ENCODE results near the gene TNIK. TPM values are rescaled to one million over a fixed set of nuclear protein-coding genes. Genes with fewer than 3 reads are reported as not detected.

TNIK gene
- total and polyA plus RNA-seq, 10 of the 15 experiments (the other 5 are each of a cell fraction or from before 2014, with no cell fraction given): 13.9 to 74.3 (median 48.2) TPM

DNA sequence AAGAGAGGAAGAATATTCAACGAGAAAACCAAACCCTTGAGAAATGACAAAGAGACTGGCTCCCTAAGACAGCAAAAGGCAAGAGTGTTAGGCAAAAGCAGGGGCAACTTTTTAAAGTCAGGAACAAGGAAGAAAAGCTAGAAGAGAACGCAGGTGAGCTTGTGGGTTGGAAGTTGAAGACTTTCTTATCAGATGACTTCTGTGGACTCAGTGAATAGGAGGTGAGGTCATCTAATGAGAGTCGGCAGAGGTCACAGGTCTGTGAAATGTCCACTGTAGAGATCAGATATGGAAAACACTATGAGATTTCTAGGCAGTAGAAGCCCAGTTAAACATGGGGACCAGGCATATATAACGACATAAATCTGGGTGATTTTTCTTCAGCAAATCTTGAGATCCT, 27.2 kb upstream of the TNIK start:
- H3K4me1 ChIP-seq (ENCODE audit: control insufficient read depth, insufficient read depth, low read length): no peaks in the 10 kb centered on the region; the same call in 1 of the 2 replicates
- intact Hi-C loops (cut with micrococcal nuclease; ENCODE audit: unreplicated experiment): no loop called here
- DNase-seq (ENCODE audit: low read depth, low spot score): no peak
- CTCF ChIA-PET: no interaction called here
- ATAC-seq: no peak
- H3K9ac ChIP-seq (ENCODE audit: control insufficient read depth, insufficient read depth, low read length): no peak overlapping the region
- no peaks in the 10 kb centered on the region for H3K36me3 ChIP-seq (ENCODE audit: control insufficient read depth in 2 of 2, insufficient read depth in 2 of 2, low read length in 1 of 2)
- H3K4me3 ChIP-seq: no peak overlapping the region
- H3K27me3 ChIP-seq (replicated peaks in 1 of 2; ENCODE audit: control insufficient read depth in 2 of 2, insufficient read depth in 2 of 2, low read length in 1 of 2): no peaks in the 10 kb centered on the region
- RAD21 ChIA-PET (ENCODE audit: unreplicated experiment): no interaction called here
- POLR2A ChIA-PET: interaction anchor here (0.6 kb wide), 1 partner anchor 346 kb away, joined by 5 read pairs; no protein-coding TSS in a partner anchor
- H3K4me2 ChIP-seq (ENCODE audit: control insufficient read depth, insufficient read depth): no peak overlapping the region
- no peak for FAIRE-seq
- 62% methylated on average over 4 of the region's 4 CpGs for WGBS (ENCODE audit: insufficient coverage, insufficient replicate concordance, low lambda C conversion rate, missing lambda C conversion rate)
- H4K20me1 ChIP-seq (ENCODE audit: control insufficient read depth, insufficient read depth): no peaks in the 10 kb centered on the region
- no peak overlapping the region for H3K27ac ChIP-seq (ENCODE audit: control insufficient read depth, insufficient read depth)
- H2AFZ ChIP-seq (ENCODE audit: control insufficient read depth, low read depth, low read length): 0 out of 2 replicates have a peak overlapping the region, but pooled peaks have one; percentile 16
- H3K79me2 ChIP-seq (ENCODE audit: control insufficient read depth, insufficient read depth, low read length): no peaks in the 10 kb centered on the region
- H3K9me3 ChIP-seq (replicated peaks; ENCODE audit: control insufficient read depth, insufficient read depth, low read length): no peaks in the 10 kb centered on the region
- in situ Hi-C loops (cut with MboI): no loop called here
- BruUV-seq (replicated peaks): no TSS peak
- SMC1A ChIA-PET (ENCODE audit: uncharacterized antibody, unreplicated experiment): no interaction called here
- TF ChIP-seq IKZF1 (conservative IDR thresholded peaks at IDR 0.05) (no peak), ETV6 (conservative IDR thresholded peaks at IDR 0.05 in 1 of 2, IDR thresholded peaks at IDR 0.05 in 1 of 2; ENCODE audit: borderline replicate concordance in 1 of 2, low read depth in 1 of 2) (no peak), STAT3 (IDR thresholded peaks at IDR 0.05; ENCODE audit: low read depth, low read length) (no peak), EZH2 (IDR thresholded peaks at IDR 0.05; ENCODE audit: borderline replicate concordance, control insufficient read depth, low read depth, low read length) (no peak), SRF (IDR thresholded peaks at IDR 0.05; ENCODE audit: low read depth in 2 of 2, low read length in 2 of 2) (no peak), CBX5 (IDR thresholded peaks at IDR 0.05; ENCODE audit: low read depth) (no peak), ASH2L (IDR thresholded peaks at IDR 0.05; ENCODE audit: borderline replicate concordance, low read depth) (no peak), MEF2B (IDR thresholded peaks at IDR 0.05; ENCODE audit: partially characterized antibody, poor library complexity, severe bottlenecking) (no peak), ZNF274 (IDR thresholded peaks at IDR 0.05; ENCODE audit: insufficient read depth, insufficient read length) (no peak)
- TF ChIP-seq, protein P1, sequence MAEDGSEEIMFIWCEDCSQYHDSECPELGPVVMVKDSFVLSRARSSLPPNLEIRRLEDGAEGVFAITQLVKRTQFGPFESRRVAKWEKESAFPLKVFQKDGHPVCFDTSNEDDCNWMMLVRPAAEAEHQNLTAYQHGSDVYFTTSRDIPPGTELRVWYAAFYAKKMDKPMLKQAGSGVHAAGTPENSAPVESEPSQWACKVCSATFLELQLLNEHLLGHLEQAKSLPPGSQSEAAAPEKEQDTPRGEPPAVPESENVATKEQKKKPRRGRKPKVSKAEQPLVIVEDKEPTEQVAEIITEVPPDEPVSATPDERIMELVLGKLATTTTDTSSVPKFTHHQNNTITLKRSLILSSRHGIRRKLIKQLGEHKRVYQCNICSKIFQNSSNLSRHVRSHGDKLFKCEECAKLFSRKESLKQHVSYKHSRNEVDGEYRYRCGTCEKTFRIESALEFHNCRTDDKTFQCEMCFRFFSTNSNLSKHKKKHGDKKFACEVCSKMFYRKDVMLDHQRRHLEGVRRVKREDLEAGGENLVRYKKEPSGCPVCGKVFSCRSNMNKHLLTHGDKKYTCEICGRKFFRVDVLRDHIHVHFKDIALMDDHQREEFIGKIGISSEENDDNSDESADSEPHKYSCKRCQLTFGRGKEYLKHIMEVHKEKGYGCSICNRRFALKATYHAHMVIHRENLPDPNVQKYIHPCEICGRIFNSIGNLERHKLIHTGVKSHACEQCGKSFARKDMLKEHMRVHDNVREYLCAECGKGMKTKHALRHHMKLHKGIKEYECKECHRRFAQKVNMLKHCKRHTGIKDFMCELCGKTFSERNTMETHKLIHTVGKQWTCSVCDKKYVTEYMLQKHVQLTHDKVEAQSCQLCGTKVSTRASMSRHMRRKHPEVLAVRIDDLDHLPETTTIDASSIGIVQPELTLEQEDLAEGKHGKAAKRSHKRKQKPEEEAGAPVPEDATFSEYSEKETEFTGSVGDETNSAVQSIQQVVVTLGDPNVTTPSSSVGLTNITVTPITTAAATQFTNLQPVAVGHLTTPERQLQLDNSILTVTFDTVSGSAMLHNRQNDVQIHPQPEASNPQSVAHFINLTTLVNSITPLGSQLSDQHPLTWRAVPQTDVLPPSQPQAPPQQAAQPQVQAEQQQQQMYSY (CRISPR knock-in tag; IDR thresholded peaks at IDR 0.05): no peak
- TF ChIP-seq, protein P2, sequence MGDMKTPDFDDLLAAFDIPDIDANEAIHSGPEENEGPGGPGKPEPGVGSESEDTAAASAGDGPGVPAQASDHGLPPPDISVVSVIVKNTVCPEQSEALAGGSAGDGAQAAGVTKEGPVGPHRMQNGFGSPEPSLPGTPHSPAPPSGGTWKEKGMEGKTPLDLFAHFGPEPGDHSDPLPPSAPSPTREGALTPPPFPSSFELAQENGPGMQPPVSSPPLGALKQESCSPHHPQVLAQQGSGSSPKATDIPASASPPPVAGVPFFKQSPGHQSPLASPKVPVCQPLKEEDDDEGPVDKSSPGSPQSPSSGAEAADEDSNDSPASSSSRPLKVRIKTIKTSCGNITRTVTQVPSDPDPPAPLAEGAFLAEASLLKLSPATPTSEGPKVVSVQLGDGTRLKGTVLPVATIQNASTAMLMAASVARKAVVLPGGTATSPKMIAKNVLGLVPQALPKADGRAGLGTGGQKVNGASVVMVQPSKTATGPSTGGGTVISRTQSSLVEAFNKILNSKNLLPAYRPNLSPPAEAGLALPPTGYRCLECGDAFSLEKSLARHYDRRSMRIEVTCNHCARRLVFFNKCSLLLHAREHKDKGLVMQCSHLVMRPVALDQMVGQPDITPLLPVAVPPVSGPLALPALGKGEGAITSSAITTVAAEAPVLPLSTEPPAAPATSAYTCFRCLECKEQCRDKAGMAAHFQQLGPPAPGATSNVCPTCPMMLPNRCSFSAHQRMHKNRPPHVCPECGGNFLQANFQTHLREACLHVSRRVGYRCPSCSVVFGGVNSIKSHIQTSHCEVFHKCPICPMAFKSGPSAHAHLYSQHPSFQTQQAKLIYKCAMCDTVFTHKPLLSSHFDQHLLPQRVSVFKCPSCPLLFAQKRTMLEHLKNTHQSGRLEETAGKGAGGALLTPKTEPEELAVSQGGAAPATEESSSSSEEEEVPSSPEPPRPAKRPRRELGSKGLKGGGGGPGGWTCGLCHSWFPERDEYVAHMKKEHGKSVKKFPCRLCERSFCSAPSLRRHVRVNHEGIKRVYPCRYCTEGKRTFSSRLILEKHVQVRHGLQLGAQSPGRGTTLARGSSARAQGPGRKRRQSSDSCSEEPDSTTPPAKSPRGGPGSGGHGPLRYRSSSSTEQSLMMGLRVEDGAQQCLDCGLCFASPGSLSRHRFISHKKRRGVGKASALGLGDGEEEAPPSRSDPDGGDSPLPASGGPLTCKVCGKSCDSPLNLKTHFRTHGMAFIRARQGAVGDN (IDR thresholded peaks at IDR 0.05): no peak
- TF ChIP-seq, protein P3, sequence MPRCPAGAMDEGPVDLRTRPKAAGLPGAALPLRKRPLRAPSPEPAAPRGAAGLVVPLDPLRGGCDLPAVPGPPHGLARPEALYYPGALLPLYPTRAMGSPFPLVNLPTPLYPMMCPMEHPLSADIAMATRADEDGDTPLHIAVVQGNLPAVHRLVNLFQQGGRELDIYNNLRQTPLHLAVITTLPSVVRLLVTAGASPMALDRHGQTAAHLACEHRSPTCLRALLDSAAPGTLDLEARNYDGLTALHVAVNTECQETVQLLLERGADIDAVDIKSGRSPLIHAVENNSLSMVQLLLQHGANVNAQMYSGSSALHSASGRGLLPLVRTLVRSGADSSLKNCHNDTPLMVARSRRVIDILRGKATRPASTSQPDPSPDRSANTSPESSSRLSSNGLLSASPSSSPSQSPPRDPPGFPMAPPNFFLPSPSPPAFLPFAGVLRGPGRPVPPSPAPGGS (IDR thresholded peaks at IDR 0.05; ENCODE audit: borderline replicate concordance, insufficient read depth, low read depth, low read length, poor library complexity, severe bottlenecking): no peak

Data from GM12878 (cell line).